ENCODE measurements around the gene DHRS13. TPM values are rescaled to one million over a fixed set of nuclear protein-coding genes. Genes with fewer than 3 reads are reported as not detected.

Gene DHRS13
- total and polyA plus RNA-seq, 11 donors = 2.2 to 6.3 (median 2.9) TPM

DNA sequence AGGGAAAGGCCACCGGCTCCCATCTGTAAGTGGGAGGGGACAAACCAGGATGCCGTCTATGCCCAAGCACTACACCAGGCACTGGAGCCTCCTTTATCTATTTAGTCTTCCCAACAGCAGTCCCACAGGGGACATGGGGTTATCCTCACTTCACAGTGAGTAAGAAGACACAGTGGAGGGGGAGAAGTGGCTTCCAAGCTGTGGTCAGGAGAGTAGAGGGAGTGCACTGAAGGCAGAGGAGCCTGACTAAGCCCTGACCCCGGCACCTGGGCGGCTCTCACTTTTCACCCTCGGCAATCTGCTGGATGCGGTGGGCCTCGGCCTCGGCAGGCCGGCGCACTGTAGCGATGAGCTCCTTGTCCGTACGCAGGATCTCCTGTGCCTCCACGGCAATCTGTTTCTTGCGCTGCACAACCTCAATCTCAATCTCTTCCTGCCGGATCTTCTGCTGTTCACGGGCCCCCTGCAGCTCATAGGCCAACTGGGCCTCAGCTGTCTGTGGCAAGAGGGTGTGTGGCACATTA is 21.3 kb downstream of the DHRS13 start:
- peaks cover 0 to 84% (median 69%) of the 10 kb centered on the region in 9 donors for H3K36me3 ChIP-seq
- intact Hi-C loops (cut with DNase I) = loop anchor here in 1 of 10 donors (10.0 kb wide), 1 partner anchor 57 kb away; no protein-coding TSS in a partner anchor
- no peaks in the 10 kb centered on the region for H3K27me3 ChIP-seq
- no peaks in the 10 kb centered on the region for H3K9me3 ChIP-seq
- peaks cover 0 to 16% (median 0%) of the 10 kb centered on the region in 12 donors for H3K4me1 ChIP-seq
- no peak for DNase-seq
- WGBS, 4 donors = 93 to 95% (median 94%) methylated on average over 17 of the region's 17 CpGs
- no peak for ATAC-seq
- H3K4me3 ChIP-seq = no peak overlapping the region
- TF ChIP-seq, protein P1, sequence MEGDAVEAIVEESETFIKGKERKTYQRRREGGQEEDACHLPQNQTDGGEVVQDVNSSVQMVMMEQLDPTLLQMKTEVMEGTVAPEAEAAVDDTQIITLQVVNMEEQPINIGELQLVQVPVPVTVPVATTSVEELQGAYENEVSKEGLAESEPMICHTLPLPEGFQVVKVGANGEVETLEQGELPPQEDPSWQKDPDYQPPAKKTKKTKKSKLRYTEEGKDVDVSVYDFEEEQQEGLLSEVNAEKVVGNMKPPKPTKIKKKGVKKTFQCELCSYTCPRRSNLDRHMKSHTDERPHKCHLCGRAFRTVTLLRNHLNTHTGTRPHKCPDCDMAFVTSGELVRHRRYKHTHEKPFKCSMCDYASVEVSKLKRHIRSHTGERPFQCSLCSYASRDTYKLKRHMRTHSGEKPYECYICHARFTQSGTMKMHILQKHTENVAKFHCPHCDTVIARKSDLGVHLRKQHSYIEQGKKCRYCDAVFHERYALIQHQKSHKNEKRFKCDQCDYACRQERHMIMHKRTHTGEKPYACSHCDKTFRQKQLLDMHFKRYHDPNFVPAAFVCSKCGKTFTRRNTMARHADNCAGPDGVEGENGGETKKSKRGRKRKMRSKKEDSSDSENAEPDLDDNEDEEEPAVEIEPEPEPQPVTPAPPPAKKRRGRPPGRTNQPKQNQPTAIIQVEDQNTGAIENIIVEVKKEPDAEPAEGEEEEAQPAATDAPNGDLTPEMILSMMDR (IDR thresholded peaks at IDR 0.05) = no peak
- TF ChIP-seq POLR2A (IDR thresholded peaks at IDR 0.05) = no peak
- no peak overlapping the region for H3K27ac ChIP-seq

DNA sequence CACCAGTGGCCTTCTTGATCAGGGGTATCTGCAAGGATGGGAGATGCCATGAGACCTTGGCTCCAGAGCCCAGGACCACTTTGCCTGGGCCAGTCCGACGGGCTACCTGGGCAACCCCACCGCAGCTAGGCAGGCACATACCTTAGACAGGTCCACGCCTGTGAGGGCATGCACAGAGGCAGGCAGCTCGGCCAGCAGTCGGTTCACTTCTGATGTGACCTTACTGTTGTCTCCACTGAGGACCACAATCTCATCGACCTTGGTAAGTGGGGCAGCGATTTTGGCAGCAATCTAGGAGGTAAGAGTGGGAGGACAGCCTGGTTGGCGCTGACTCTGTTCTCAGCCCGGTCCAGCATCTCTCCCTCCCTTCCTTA is 22.3 kb downstream of the DHRS13 start:
- WGBS, 4 donors = 68 to 79% (median 71%) methylated on average over 9 to 10 of the region's 10 CpGs
- Histone ChIP-seq H3K27me3 (no peaks in the 10 kb centered on the region), H3K4me1 (peaks cover 0 to 11% (median 0%) of the 10 kb centered on the region in 12 donors), H3K27ac (no peak overlapping the region), H3K9me3 (no peaks in the 10 kb centered on the region), H3K4me3 (no peak overlapping the region), H3K36me3 (peaks cover 0 to 77% (median 63%) of the 10 kb centered on the region in 9 donors)
- ATAC-seq (peak in 1 of 4 donors; percentile 5), DNase-seq (no peak)
- TF ChIP-seq, protein P1 (IDR thresholded peaks at IDR 0.05) = no peak
- no peak for TF ChIP-seq POLR2A (IDR thresholded peaks at IDR 0.05)
- intact Hi-C loops (cut with DNase I) = loop anchor here in 1 of 10 donors (10.0 kb wide), 1 partner anchor 56 kb away; no protein-coding TSS in a partner anchor

DNA sequence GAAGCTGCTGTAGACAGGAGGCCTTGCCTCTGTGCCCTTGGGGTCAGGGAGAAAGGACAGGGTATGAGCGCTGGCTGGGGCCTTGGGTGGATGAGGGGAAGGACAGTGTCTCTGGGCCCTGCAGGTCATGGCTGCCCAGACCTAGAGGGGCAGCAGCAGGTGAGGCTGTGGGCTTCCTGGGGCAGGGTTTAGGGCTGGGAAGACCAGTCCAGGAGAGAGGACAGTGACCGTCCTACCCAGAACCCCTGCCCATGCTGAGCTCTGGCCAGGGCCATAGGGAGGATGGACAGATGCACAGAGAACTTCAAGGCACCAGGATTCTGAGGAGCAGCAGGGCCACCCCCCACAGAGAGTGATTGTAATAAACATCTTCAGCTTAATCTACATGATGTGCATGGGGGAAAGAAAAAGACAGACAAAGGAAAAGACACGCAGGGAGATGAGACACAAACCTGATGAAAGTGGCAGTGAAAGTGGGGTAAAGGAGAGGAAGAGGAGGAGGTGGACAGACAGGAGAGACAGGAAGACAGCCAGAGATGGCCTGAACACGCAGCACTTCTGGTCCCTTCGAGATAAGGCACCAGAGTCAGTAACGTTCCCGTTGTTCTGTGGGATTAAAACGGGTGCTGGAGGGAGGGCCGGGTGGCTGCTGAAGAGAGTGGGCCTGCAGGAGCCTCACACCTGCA is 22.9 kb downstream of the DHRS13 start:
- no peak for DNase-seq

GRCh38 chr17:28878981-28879380 is 23.9 kb downstream of the DHRS13 start:
- ATAC-seq (peak in 1 of 4 donors; percentile 21), DNase-seq (no peak)
- no peak overlapping the region for H3K27ac ChIP-seq
- H3K9me3 ChIP-seq = no peaks in the 10 kb centered on the region
- H3K4me3 ChIP-seq = no peak overlapping the region
- intact Hi-C loops (cut with DNase I) = no loop called here
- no peaks in the 10 kb centered on the region for H3K4me1 ChIP-seq
- 78 to 90% (median 86%) methylated on average over 4 of the region's 4 CpGs for WGBS, 4 donors
- peaks cover 0 to 62% (median 52%) of the 10 kb centered on the region in 9 donors for H3K36me3 ChIP-seq
- H3K27me3 ChIP-seq = no peaks in the 10 kb centered on the region
- TF ChIP-seq, protein P1 (IDR thresholded peaks at IDR 0.05) = peak in 3 of 12 donors; percentile 10 to 25 (median 13)
- no peak for TF ChIP-seq POLR2A (IDR thresholded peaks at IDR 0.05)

More for the DNA sequence above, 22.9 kb downstream of the DHRS13 start:
- H3K4me1 ChIP-seq = peaks cover 0 to 6% (median 0%) of the 10 kb centered on the region in 12 donors
- H3K9me3 ChIP-seq = no peaks in the 10 kb centered on the region
- H3K4me3 ChIP-seq = no peak overlapping the region
- H3K27ac ChIP-seq = no peak overlapping the region
- 64 to 72% (median 68%) methylated on average over 9 of the region's 9 CpGs for WGBS, 4 donors
- peaks cover 0 to 72% (median 60%) of the 10 kb centered on the region in 9 donors for H3K36me3 ChIP-seq
- H3K27me3 ChIP-seq = no peaks in the 10 kb centered on the region
- TF ChIP-seq, protein P1 (IDR thresholded peaks at IDR 0.05) = no peak
- no peak for TF ChIP-seq POLR2A (IDR thresholded peaks at IDR 0.05)
- no peak for ATAC-seq
- intact Hi-C loops (cut with DNase I) = loop anchor here in 1 of 10 donors (10.0 kb wide), 1 partner anchor 55 kb away; no protein-coding TSS in a partner anchor
